EH (cell line): Measurements from ENCODE around the gene CAPZB.

Source experiments
- DNase-seq: peaks from one replicate; pipeline ENCODE4 v3.0.0-alpha.2; 2015; ENCODE audit warnings: low read depth

Gene CAPZB

GRCh38 chr1:19429611-19430010 lies 55.7 kb downstream of the CAPZB start:
- no peak for DNase-seq

- peak; percentile 90 for DNase-seq
Measured at GRCh38 chr1:19427087-19427781, 58.1 kb downstream of the CAPZB start.

- peak; percentile 44 for DNase-seq
Measured at GRCh38 chr1:19426294-19427086, 58.8 kb downstream of the CAPZB start.

GRCh38 chr1:19425646-19426239 lies 59.6 kb downstream of the CAPZB start:
- DNase-seq = no peak

- no peak for DNase-seq
Measured at GRCh38 chr1:19424651-19425570, 60.4 kb downstream of the CAPZB start.

- peak; percentile 78 for DNase-seq
Measured at GRCh38 chr1:19423130-19423529, 62.2 kb downstream of the CAPZB start.

- no peak for DNase-seq
Measured at GRCh38 chr1:19421365-19421764, 64.0 kb downstream of the CAPZB start.

- DNase-seq = no peak
Measured at GRCh38 chr1:19420606-19421005, 64.7 kb downstream of the CAPZB start.

GRCh38 chr1:19419691-19420090 lies 65.6 kb downstream of the CAPZB start:
- no peak for DNase-seq

GRCh38 chr1:19418503-19418971 lies 66.8 kb downstream of the CAPZB start:
- peak; percentile 93 for DNase-seq

- peak; percentile 28 for DNase-seq
Measured at GRCh38 chr1:19416921-19417470, 68.3 kb downstream of the CAPZB start.

- DNase-seq = no peak
Measured at GRCh38 chr1:19416145-19416544, 69.2 kb downstream of the CAPZB start.

GRCh38 chr1:19414515-19415121 lies 70.7 kb downstream of the CAPZB start:
- peak; percentile 28 for DNase-seq

GRCh38 chr1:19413999-19414398 lies 71.3 kb downstream of the CAPZB start:
- no peak for DNase-seq

- no peak for DNase-seq
Measured at GRCh38 chr1:19412654-19413053, 72.7 kb downstream of the CAPZB start.

GRCh38 chr1:19411612-19412011 lies 73.7 kb downstream of the CAPZB start:
- DNase-seq = no peak

GRCh38 chr1:19410393-19410792 lies 74.9 kb downstream of the CAPZB start:
- DNase-seq = no peak

GRCh38 chr1:19409477-19410341 lies 75.6 kb downstream of the CAPZB start:
- no peak for DNase-seq

GRCh38 chr1:19407494-19408096 lies 77.7 kb downstream of the CAPZB start:
- DNase-seq = no peak

- no peak for DNase-seq
Measured at GRCh38 chr1:19406680-19407079, 78.7 kb downstream of the CAPZB start.
